ENCODE measurements around the gene IL27RA. TPM values are rescaled to one million over a fixed set of nuclear protein-coding genes. Genes with fewer than 3 reads are reported as not detected.

The IL27RA gene
- total RNA-seq, 1 experiment from 2014 or later, result 13.6 TPM

GRCh38 chr19:14052470-14052869 is 20.9 kb downstream of the IL27RA start:
- Histone ChIP-seq H3K27me3 (ENCODE audit: insufficient read depth, low read length) (no peaks in the 10 kb centered on the region), H3K4ac (ENCODE audit: low read depth, low read length) (no peak overlapping the region), H3K18ac (ENCODE audit: insufficient read length, low read depth, low read length) (no peak overlapping the region), H3K4me2 (ENCODE audit: insufficient read depth, insufficient read length, low read length) (no peak overlapping the region), H4K5ac (ENCODE audit: insufficient read length, low read depth, low read length) (no peak overlapping the region), H4K8ac (replicated peaks; ENCODE audit: insufficient read length, low read depth, low read length) (no peak overlapping the region), H3K56ac (ENCODE audit: insufficient read length, low read depth, low read length) (no peak overlapping the region), H3T11ph (ENCODE audit: low read length) (no peak overlapping the region), H4K91ac (ENCODE audit: insufficient read length, low read depth, low read length) (no peak overlapping the region), H3K79me1 (ENCODE audit: insufficient read depth, low read depth, low read length, poor library complexity, severe bottlenecking) (no peaks in the 10 kb centered on the region), H2BK5ac (ENCODE audit: insufficient read length, low read length) (no peak overlapping the region), H3K9me3 (ENCODE audit: control insufficient read depth, low read depth, low read length) (no peaks in the 10 kb centered on the region), H2BK20ac (ENCODE audit: low read depth, low read length, poor library complexity, severe bottlenecking) (no peak overlapping the region), H3K9ac (ENCODE audit: extremely low read depth, insufficient read length, low read length) (no peak overlapping the region), H2BK12ac (ENCODE audit: insufficient read length, low read depth, low read length) (no peak overlapping the region), H3K23ac (ENCODE audit: insufficient read length, low read depth, low read length) (no peak overlapping the region), H3K4me1 (ENCODE audit: insufficient read depth, low read length) (no peaks in the 10 kb centered on the region), H2BK120ac (ENCODE audit: low read depth, low read length, poor library complexity, severe bottlenecking) (no peak overlapping the region), H2BK15ac (ENCODE audit: low read depth, low read length) (no peak overlapping the region), H2AK5ac (ENCODE audit: insufficient read length, low read length) (no peak overlapping the region), H3K27ac (ENCODE audit: insufficient read length, low read depth, low read length) (no peak overlapping the region), H3K79me2 (ENCODE audit: insufficient read depth, low read length) (no peaks in the 10 kb centered on the region), H3K23me2 (ENCODE audit: insufficient read length, low read depth, low read length, poor library complexity, severe bottlenecking) (no peaks in the 10 kb centered on the region), H3K14ac (ENCODE audit: insufficient read depth, low read length) (no peak overlapping the region), H2AFZ (ENCODE audit: low read length) (no peak overlapping the region), H4K20me1 (ENCODE audit: control insufficient read depth, insufficient read depth, insufficient read length) (no peaks in the 10 kb centered on the region)
- peaks cover 21 to 30% (median 25%) of the 10 kb centered on the region in 3 experiments for H3K36me3 Mint-ChIP-seq (ENCODE audit: insufficient read depth in 1 of 3, low read depth in 3 of 3)
- no peak overlapping the region for H3K27ac Mint-ChIP-seq
- H3K4me3 Mint-ChIP-seq, result no peak overlapping the region
- DNase-seq, result no peak
- H3K4me1 Mint-ChIP-seq, result peaks cover 4% of the 10 kb centered on the region in 2 experiments; a peak in 3 of 4 replicates
- peaks cover 3 to 7% of the 10 kb centered on the region in 2 experiments; a peak in 3 of 5 replicates for H3K9me3 Mint-ChIP-seq
- H3K27me3 Mint-ChIP-seq (ENCODE audit: low read depth), result peaks cover 12% of the 10 kb centered on the region
- TF ChIP-seq CTCF (conservative IDR thresholded peaks at IDR 0.05), result no peak
- WGBS (ENCODE audit: extremely low coverage, insufficient read length, low lambda C conversion rate), result no CpG with 5 or more reads among the region's 6 CpGs
